HepG2 (cell line): Measurements from ENCODE around the gene WDR26. TPM values are rescaled to one million over a fixed set of nuclear protein-coding genes. Genes with fewer than 3 reads are reported as not detected.

Experiments used
- ARHGAP35 ChIP-seq: sonication (generic); formaldehyde crosslinking; IDR thresholded peaks from 2 replicates; pipeline ENCODE4 v1.9.0; 2022; ENCODE audit warnings: mild to moderate bottlenecking, inconsistent platforms, moderate library complexity, missing genetic modification reagents, borderline replicate concordance
- CEBPB ChIP-seq: IDR thresholded peaks from 2 replicates; pipeline ENCODE4 v1.6.1; 2011; ENCODE audit warnings: low read depth, low read length, improper control_type of control experiment, borderline replicate concordance
- EED ChIP-seq: sonication (generic); formaldehyde crosslinking; IDR thresholded peaks from 2 replicates; pipeline ENCODE4 v1.5.0; 2020; ENCODE audit warnings: mild to moderate bottlenecking, missing genetic modification reagents
- GPBP1L1 ChIP-seq: sonication (generic); formaldehyde crosslinking; IDR thresholded peaks from 2 replicates; pipeline ENCODE4 v1.5.0; 2020; ENCODE audit warnings: mild to moderate bottlenecking, missing genetic modification reagents
- SRSF4 ChIP-seq: fragments of 200-400 bp; formaldehyde crosslinking; IDR thresholded peaks from one replicate; pipeline ENCODE4 v1.6.1; 2018; ENCODE audit warnings: mild to moderate bottlenecking, low read depth, low read length, moderate library complexity; ENCODE audit not compliant: poor library complexity, severe bottlenecking
- TBP ChIP-seq: sonication (generic); formaldehyde crosslinking; IDR thresholded peaks from 2 replicates; pipeline ENCODE4 v1.5.0; 2020; ENCODE audit warnings: missing genetic modification reagents
- ZNF256 ChIP-seq: sonication (generic); formaldehyde crosslinking; conservative IDR thresholded peaks from 2 replicates; pipeline ENCODE4 v1.4.0; 2020; ENCODE audit warnings: missing genetic modification reagents
- ZNF30 ChIP-seq: sonication (generic); formaldehyde crosslinking; IDR thresholded peaks from 2 replicates; pipeline ENCODE4 v1.5.0; 2020; ENCODE audit warnings: mild to moderate bottlenecking, missing genetic modification reagents
- polyA plus RNA-seq, 8 experiments: library from polyadenylated mRNA; depleted of rRNA in 3 of 8; stranded (reverse) in 7 of 8; unstranded in 1 of 8; fragments of >200 nt; fragmentation: Illumina TruSeq in 4 of 8; extraction: Trizol in 4 of 8; gene quantifications; 2 replicates each; pipeline versions ENCODE4 v1.2.1 to v1.2.3, GENCODE V29; 2011 to 2016; ENCODE audit warnings: low read depth in 4 of 8, missing spikeins in 1 of 8, mixed read lengths in 1 of 8; ENCODE audit not compliant: insufficient read depth in 1 of 8
- total RNA-seq, 5 experiments: library from RNA; depleted of rRNA; stranded (reverse); fragments of >200 nt; fragmentation: Illumina TruSeq; extraction: Trizol; gene quantifications; 2 replicates each; pipeline ENCODE4 v1.2.3, GENCODE V29; 2016; ENCODE audit warnings: low read depth in 1 of 5
- TF ChIP-seq, protein P1 (sequence below): sonication (generic); formaldehyde crosslinking; IDR thresholded peaks from 2 replicates; pipeline ENCODE4 v1.8.1; 2023; ENCODE audit warnings: missing genetic modification reagents, inconsistent platforms, borderline replicate concordance
- TF ChIP-seq, protein P2 (sequence below): sonication (generic); formaldehyde crosslinking; IDR thresholded peaks from 2 replicates; pipeline ENCODE4 v1.4.0; 2020; ENCODE audit warnings: mild to moderate bottlenecking, missing genetic modification reagents
- TF ChIP-seq, protein P3 (sequence below): sonication (generic); formaldehyde crosslinking; IDR thresholded peaks from 2 replicates; pipeline ENCODE4 v1.4.0; 2020; ENCODE audit warnings: mild to moderate bottlenecking, low read depth, missing genetic modification reagents
- TF ChIP-seq, protein P4 (sequence below): IDR thresholded peaks from 2 replicates; pipeline ENCODE4 v1.6.1; 2016; ENCODE audit warnings: missing biosample characterization, missing genetic modification reagents, low read depth
- TF ChIP-seq, protein P5 (sequence below): sonication (generic); formaldehyde crosslinking; IDR thresholded peaks from 2 replicates; pipeline ENCODE4 v1.5.0; 2020; ENCODE audit warnings: missing genetic modification reagents
- TF ChIP-seq, protein P6 (sequence below): sonication (generic); formaldehyde crosslinking; IDR thresholded peaks from 2 replicates; pipeline ENCODE4 v1.4.0; 2020; ENCODE audit warnings: low read depth, mild to moderate bottlenecking, missing genetic modification reagents

WDR26 gene
- total and polyA plus RNA-seq, 2 of the 13 experiments (the other 11 are each of a cell fraction or from before 2014, with no cell fraction given): 13.2 to 23.7 TPM

GRCh38 chr1:224434691-224435317 is at the start of gene WDR26 (continued):
- TF ChIP-seq EED (CRISPR knock-in tag): no peak; the same call in none of the 2 replicates
- TF ChIP-seq CEBPB: no peak
- TF ChIP-seq, protein P1, sequence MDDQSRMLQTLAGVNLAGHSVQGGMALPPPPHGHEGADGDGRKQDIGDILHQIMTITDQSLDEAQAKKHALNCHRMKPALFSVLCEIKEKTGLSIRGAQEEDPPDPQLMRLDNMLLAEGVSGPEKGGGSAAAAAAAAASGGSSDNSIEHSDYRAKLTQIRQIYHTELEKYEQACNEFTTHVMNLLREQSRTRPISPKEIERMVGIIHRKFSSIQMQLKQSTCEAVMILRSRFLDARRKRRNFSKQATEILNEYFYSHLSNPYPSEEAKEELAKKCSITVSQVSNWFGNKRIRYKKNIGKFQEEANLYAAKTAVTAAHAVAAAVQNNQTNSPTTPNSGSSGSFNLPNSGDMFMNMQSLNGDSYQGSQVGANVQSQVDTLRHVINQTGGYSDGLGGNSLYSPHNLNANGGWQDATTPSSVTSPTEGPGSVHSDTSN (CRISPR knock-in tag): no peak
- TF ChIP-seq, protein P2, sequence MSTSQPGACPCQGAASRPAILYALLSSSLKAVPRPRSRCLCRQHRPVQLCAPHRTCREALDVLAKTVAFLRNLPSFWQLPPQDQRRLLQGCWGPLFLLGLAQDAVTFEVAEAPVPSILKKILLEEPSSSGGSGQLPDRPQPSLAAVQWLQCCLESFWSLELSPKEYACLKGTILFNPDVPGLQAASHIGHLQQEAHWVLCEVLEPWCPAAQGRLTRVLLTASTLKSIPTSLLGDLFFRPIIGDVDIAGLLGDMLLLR (CRISPR knock-in tag): peak; percentile 94
- TF ChIP-seq, protein P3, sequence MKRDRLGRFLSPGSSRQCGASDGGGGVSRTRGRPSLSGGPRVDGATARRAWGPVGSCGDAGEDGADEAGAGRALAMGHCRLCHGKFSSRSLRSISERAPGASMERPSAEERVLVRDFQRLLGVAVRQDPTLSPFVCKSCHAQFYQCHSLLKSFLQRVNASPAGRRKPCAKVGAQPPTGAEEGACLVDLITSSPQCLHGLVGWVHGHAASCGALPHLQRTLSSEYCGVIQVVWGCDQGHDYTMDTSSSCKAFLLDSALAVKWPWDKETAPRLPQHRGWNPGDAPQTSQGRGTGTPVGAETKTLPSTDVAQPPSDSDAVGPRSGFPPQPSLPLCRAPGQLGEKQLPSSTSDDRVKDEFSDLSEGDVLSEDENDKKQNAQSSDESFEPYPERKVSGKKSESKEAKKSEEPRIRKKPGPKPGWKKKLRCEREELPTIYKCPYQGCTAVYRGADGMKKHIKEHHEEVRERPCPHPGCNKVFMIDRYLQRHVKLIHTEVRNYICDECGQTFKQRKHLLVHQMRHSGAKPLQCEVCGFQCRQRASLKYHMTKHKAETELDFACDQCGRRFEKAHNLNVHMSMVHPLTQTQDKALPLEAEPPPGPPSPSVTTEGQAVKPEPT (CRISPR knock-in tag): no peak
- no peak for TF ChIP-seq SRSF4
- TF ChIP-seq, protein P4, sequence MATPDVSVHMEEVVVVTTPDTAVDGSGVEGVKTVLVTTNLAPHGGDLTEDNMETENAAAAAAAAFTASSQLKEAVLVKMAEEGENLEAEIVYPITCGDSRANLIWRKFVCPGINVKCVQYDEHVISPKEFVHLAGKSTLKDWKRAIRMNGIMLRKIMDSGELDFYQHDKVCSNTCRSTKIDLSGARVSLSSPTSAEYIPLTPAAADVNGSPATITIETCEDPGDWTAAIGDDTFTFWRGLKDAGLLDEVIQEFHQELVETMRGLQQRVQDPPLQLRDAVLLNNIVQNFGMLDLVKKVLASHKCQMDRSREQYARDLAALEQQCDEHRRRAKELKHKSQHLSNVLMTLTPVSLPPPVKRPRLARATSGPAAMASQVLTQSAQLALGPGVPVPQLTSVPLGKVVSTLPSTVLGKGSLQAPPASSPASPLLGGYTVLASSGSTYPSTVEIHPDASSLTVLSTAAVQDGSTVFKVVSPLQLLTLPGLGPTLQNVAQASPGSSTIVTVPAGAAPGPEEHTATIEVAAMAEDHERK (CRISPR knock-in tag): no peak
- TF ChIP-seq, protein P5, sequence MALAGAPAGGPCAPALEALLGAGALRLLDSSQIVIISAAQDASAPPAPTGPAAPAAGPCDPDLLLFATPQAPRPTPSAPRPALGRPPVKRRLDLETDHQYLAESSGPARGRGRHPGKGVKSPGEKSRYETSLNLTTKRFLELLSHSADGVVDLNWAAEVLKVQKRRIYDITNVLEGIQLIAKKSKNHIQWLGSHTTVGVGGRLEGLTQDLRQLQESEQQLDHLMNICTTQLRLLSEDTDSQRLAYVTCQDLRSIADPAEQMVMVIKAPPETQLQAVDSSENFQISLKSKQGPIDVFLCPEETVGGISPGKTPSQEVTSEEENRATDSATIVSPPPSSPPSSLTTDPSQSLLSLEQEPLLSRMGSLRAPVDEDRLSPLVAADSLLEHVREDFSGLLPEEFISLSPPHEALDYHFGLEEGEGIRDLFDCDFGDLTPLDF (CRISPR knock-in tag): 0 out of 2 replicates have a peak, but pooled peaks have one; percentile 30
- TF ChIP-seq ARHGAP35 (CRISPR knock-in tag): 0 out of 2 replicates have a peak, but pooled peaks have one; percentile 49
- TF ChIP-seq ZNF30 (CRISPR knock-in tag): no peak
- TF ChIP-seq GPBP1L1 (CRISPR knock-in tag): no peak
- TF ChIP-seq TBP: no peak
- TF ChIP-seq, protein P6, sequence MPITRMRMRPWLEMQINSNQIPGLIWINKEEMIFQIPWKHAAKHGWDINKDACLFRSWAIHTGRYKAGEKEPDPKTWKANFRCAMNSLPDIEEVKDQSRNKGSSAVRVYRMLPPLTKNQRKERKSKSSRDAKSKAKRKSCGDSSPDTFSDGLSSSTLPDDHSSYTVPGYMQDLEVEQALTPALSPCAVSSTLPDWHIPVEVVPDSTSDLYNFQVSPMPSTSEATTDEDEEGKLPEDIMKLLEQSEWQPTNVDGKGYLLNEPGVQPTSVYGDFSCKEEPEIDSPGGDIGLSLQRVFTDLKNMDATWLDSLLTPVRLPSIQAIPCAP: no peak
- 0 out of 2 replicates have a peak, but pooled peaks have one; percentile 47 for TF ChIP-seq ZNF256
